Keratinocyte (primary cell): Measurements from ENCODE around the gene MRPL45. TPM values are rescaled to one million over a fixed set of nuclear protein-coding genes. Genes with fewer than 3 reads are reported as not detected.

ENCODE experiments used
- DNase-seq: peaks from one replicate; pipeline ENCODE4 v3.0.0-alpha.2; 2011; ENCODE audit warnings: low read depth, missing footprints, low spot score
- FAIRE-seq: peaks from 2 replicates; lab custom pipeline; 2011; peaks lifted over from hg19 to GRCh38; lab: Jason Lieb, UNC
- H2AFZ ChIP-seq: 2 replicates; pipeline ENCODE4 v1.6.0; 2012; ENCODE audit warnings: low read length, control low read depth, inconsistent platforms; ENCODE audit not compliant: control insufficient read depth
- H3K27ac ChIP-seq: 2 replicates; pipeline ENCODE4 v1.5.1; 2011; ENCODE audit warnings: low read length; ENCODE audit not compliant: control insufficient read depth, insufficient read depth
- H3K27me3 ChIP-seq: 3 replicates; pipeline ENCODE4 v1.6.0; 2011; ENCODE audit warnings: low read length; ENCODE audit not compliant: control insufficient read depth, insufficient read depth; ENCODE audit errors: extremely low read depth
- H3K36me3 ChIP-seq, 2 experiments: 2 replicates in 1 of 2; 3 replicates in 1 of 2; pipeline ENCODE4 v1.5.1; 2011; ENCODE audit warnings: low read length in 2 of 2, mild to moderate bottlenecking in 1 of 2; ENCODE audit not compliant: control insufficient read depth in 2 of 2, insufficient read depth in 2 of 2; ENCODE audit errors: extremely low read depth in 1 of 2
- H3K4me1 ChIP-seq: 3 replicates; pipeline ENCODE4 v1.5.1; 2011; ENCODE audit warnings: low read length; ENCODE audit not compliant: control insufficient read depth, insufficient read depth; ENCODE audit errors: extremely low read depth
- H3K4me2 ChIP-seq: 3 replicates; pipeline ENCODE4 v1.6.0; 2011; ENCODE audit warnings: low read depth, low read length; ENCODE audit not compliant: control insufficient read depth, insufficient read depth; ENCODE audit errors: extremely low read depth
- H3K4me3 ChIP-seq, 3 experiments: fragments of 200-600 bp in 1 of 3; sonication (generic) in 1 of 3; 2 replicates in 2 of 3; 3 replicates in 1 of 3; pipeline ENCODE4 v1.5.1; 2011 to 2016; ENCODE audit warnings: low read length in 3 of 3, mild to moderate bottlenecking in 3 of 3, control low read depth in 2 of 3, inconsistent platforms in 1 of 3, low read depth in 1 of 3, mixed read lengths in 1 of 3, mixed run types in 1 of 3, moderate library complexity in 1 of 3; ENCODE audit not compliant: control insufficient read depth in 2 of 3, insufficient read depth in 2 of 3; ENCODE audit errors: extremely low read depth in 1 of 3
- H3K79me2 ChIP-seq: 2 replicates; pipeline ENCODE4 v1.6.0; 2012; ENCODE audit warnings: low read length; ENCODE audit not compliant: control insufficient read depth, insufficient read depth
- H3K9ac ChIP-seq: 3 replicates; pipeline ENCODE4 v1.6.0; 2011; ENCODE audit warnings: low read length; ENCODE audit not compliant: control insufficient read depth, insufficient read depth; ENCODE audit errors: extremely low read depth
- H3K9me1 ChIP-seq: 3 replicates; pipeline ENCODE4 v1.6.0; 2011; ENCODE audit warnings: low read length; ENCODE audit not compliant: control insufficient read depth, insufficient read depth; ENCODE audit errors: extremely low read depth
- H3K9me3 ChIP-seq: 2 replicates; pipeline ENCODE4 v1.5.1; 2012; ENCODE audit warnings: low read depth, low read length; ENCODE audit not compliant: control insufficient read depth
- H4K20me1 ChIP-seq: 3 replicates; pipeline ENCODE4 v1.6.0; 2011; ENCODE audit warnings: low read length; ENCODE audit not compliant: control insufficient read depth, insufficient read depth; ENCODE audit errors: extremely low read depth
- CTCF ChIP-seq, 3 experiments: IDR thresholded peaks in 1 of 3; conservative IDR thresholded peaks in 1 of 3; optimal IDR thresholded peaks in 1 of 3; 2 replicates in 2 of 3; 3 replicates in 1 of 3; pipeline versions ENCODE3 to v1.5.1; 2011; ENCODE audit warnings: low read length in 3 of 3, mild to moderate bottlenecking in 3 of 3, moderate library complexity in 2 of 3, control low read depth in 1 of 3, inconsistent platforms in 1 of 3; ENCODE audit not compliant: insufficient read depth in 2 of 3; ENCODE audit errors: extremely low read depth in 1 of 3
- EZH2 ChIP-seq: IDR thresholded peaks from one replicate; pipeline ENCODE4 v1.6.1; 2012; ENCODE audit warnings: inconsistent platforms, mild to moderate bottlenecking, low read length, moderate library complexity
- dilution Hi-C: fragments of 300-500 bp; cut with MboI; formaldehyde crosslinking; loops from one replicate; pipeline ENCODE4 v1.7.0; 2020; ENCODE audit warnings: low sequenced_read_pairs; ENCODE audit not compliant: extremely low pct_ligation_motif_present
- polyA plus RNA-seq, 5 experiments: library from polyadenylated mRNA; depleted of rRNA in 3 of 5; stranded (reverse) in 3 of 5; stranded (forward) in 1 of 5; unstranded in 1 of 5; fragments of >200 nt; gene quantifications; 1 replicate in 1 of 5; 2 replicates in 3 of 5; 3 replicates in 1 of 5; pipeline versions ENCODE4 v1.2.1 to v1.2.3, GENCODE V29; 2011 to 2012; ENCODE audit warnings: missing spikeins in 2 of 5, low read depth in 1 of 5, low replicate concordance in 1 of 5

The MRPL45 gene
- polyA plus RNA-seq, 1 donor (not counting 4 experiments of a cell fraction or from before 2014, with no cell fraction given) = 64.9 TPM

DNA sequence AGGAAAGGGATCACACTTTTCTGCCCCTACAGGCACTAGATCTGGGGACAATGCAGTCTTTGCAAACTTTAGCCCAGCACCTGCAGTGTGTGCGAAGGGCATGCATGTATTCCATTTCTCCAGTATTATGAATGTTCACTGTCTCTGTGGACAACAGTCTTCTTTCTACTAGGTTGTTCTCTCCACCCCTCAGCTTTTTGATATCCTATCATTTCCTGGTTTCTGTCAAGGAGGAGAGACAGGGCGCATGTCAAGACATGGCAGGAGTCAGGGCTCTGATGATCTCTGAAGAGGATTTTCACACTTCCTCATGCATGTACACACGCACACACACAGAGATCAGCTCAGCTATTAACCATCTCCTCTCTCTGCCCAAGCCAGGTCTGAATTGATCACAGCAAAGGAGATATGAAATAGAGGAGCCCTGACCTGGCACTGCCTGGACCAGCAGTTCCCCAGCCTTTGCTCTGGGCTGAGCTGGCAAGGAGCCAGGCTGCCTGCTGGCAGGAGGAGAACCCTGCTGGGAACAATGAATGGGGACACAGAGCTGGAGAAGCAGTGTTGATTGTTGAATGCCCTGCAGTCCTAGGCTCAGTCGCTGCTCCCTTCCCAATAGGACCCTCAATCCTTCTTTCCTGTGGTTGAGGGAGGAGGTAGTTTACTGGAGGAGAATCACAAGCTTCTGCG lies 44.2 kb downstream of the MRPL45 start:
- Histone ChIP-seq H3K9ac (no peak overlapping the region), H3K4me2 (no peak overlapping the region), H3K79me2 (no peaks in the 10 kb centered on the region), H4K20me1 (no peaks in the 10 kb centered on the region), H3K27ac (no peak overlapping the region), H3K9me3 (no peaks in the 10 kb centered on the region), H3K27me3 (peaks cover 7% of the 10 kb centered on the region), H3K4me1 (peaks cover 4% of the 10 kb centered on the region), H2AFZ (no peak overlapping the region), H3K4me3 (no peak overlapping the region), H3K36me3 (no peaks in the 10 kb centered on the region), H3K9me1 (no peaks in the 10 kb centered on the region)
- dilution Hi-C loops = no loop called here
- no peak for DNase-seq
- FAIRE-seq = no peak
- TF ChIP-seq EZH2 (no peak), CTCF (optimal IDR thresholded peaks at IDR 0.05 in 1 of 3, IDR thresholded peaks at IDR 0.05 in 1 of 3, conservative IDR thresholded peaks at IDR 0.05 in 1 of 3; ENCODE audit: extremely low read depth in 1 of 3, insufficient read depth in 2 of 3, low read length in 3 of 3) (no peak)

GRCh38 chr17:38342886-38343607 lies 46.1 kb downstream of the MRPL45 start:
- H3K9me3 ChIP-seq = no peaks in the 10 kb centered on the region
- DNase-seq = no peak
- no peak overlapping the region for H3K9ac ChIP-seq
- H3K4me2 ChIP-seq = no peak overlapping the region
- peaks cover 4% of the 10 kb centered on the region for H3K4me1 ChIP-seq
- H3K79me2 ChIP-seq = no peaks in the 10 kb centered on the region
- no peak for FAIRE-seq
- H4K20me1 ChIP-seq = no peaks in the 10 kb centered on the region
- H3K27me3 ChIP-seq = peaks cover 7% of the 10 kb centered on the region
- dilution Hi-C loops = no loop called here
- no peak overlapping the region for H3K4me3 ChIP-seq
- H3K27ac ChIP-seq = no peak overlapping the region
- H2AFZ ChIP-seq = no peak overlapping the region
- H3K9me1 ChIP-seq = no peaks in the 10 kb centered on the region
- no peaks in the 10 kb centered on the region for H3K36me3 ChIP-seq
- TF ChIP-seq CTCF (optimal IDR thresholded peaks at IDR 0.05 in 1 of 3, IDR thresholded peaks at IDR 0.05 in 1 of 3, conservative IDR thresholded peaks at IDR 0.05 in 1 of 3; ENCODE audit: extremely low read depth in 1 of 3, insufficient read depth in 2 of 3, low read length in 3 of 3) = no peak
- no peak for TF ChIP-seq EZH2
